NCI-H510A (cell line): ENCODE data around the gene PF4V1.
A peak's percentile ranks its signal among the peaks of the same experiment; 100 is the strongest.

Experiments
- DNase-seq: peaks from one replicate; lab custom pipeline; 2025; lab: John Stamatoyannopoulos, UW

PF4V1 gene

GRCh38 chr4:73847526-73848182, 5.4 kb upstream of the PF4V1 start:
- DNase-seq: no peak

- no peak for DNase-seq
Measured at GRCh38 chr4:73848183-73848777, 4.8 kb upstream of the PF4V1 start.

GRCh38 chr4:73850261-73850970, 2.7 kb upstream of the PF4V1 start:
- DNase-seq: peak; percentile 2

- no peak for DNase-seq
Measured at GRCh38 chr4:73851293-73851692, 1.8 kb upstream of the PF4V1 start.

GRCh38 chr4:73852771-73853170, 325 bp upstream of the PF4V1 start:
- DNase-seq: no peak

- no peak for DNase-seq
Measured at GRCh38 chr4:73853718-73854473, 800 bp downstream of the PF4V1 start.

GRCh38 chr4:73855406-73855805, 2.3 kb downstream of the PF4V1 start:
- DNase-seq: no peak

- DNase-seq: no peak
Measured at GRCh38 chr4:73856518-73856917, 3.4 kb downstream of the PF4V1 start.

GRCh38 chr4:73859614-73860088, 6.6 kb downstream of the PF4V1 start:
- DNase-seq: no peak

- no peak for DNase-seq
Measured at GRCh38 chr4:73860181-73860580, 7.1 kb downstream of the PF4V1 start.

GRCh38 chr4:73860917-73861316, 7.8 kb downstream of the PF4V1 start:
- no peak for DNase-seq

GRCh38 chr4:73862322-73862721, 9.2 kb downstream of the PF4V1 start:
- DNase-seq: no peak

- DNase-seq: no peak
Measured at GRCh38 chr4:73864365-73864764, 11.3 kb downstream of the PF4V1 start.

GRCh38 chr4:73864961-73865360, 11.9 kb downstream of the PF4V1 start:
- no peak for DNase-seq

- DNase-seq: no peak
Measured at GRCh38 chr4:73865431-73866096, 12.5 kb downstream of the PF4V1 start.

GRCh38 chr4:73866246-73866645, 13.2 kb downstream of the PF4V1 start:
- no peak for DNase-seq

- DNase-seq: peak; percentile 31
Measured at GRCh38 chr4:73867783-73868182, 14.7 kb downstream of the PF4V1 start.

- DNase-seq: no peak
Measured at GRCh38 chr4:73868206-73869129, 15.4 kb downstream of the PF4V1 start.

- DNase-seq: no peak
Measured at GRCh38 chr4:73869130-73870055, 16.3 kb downstream of the PF4V1 start, which contains the start of gene CXCL1. Gene CXCL1, plus strand, starts transcription at chr4:73869393. Its CDS starts 78 bp downstream, at chr4:73869471.

GRCh38 chr4:73870260-73870659, 17.2 kb downstream of the PF4V1 start:
- DNase-seq: peak; percentile 35
